Upper lobe of left lung (tissue), 6 donors: ENCODE data around the gene ENOX1. TPM values are rescaled to one million over a fixed set of nuclear protein-coding genes. Genes with fewer than 3 reads are reported as not detected.
A peak's percentile ranks its signal among the peaks of the same experiment; 100 is the strongest.

ENCODE experiments used
- ATAC-seq, 2 donors: fragments of 200-7000 bp; cut with Tn5 transposase; one replicate each; pipeline ENCODE4 v1.9.1; 2022; ENCODE audit warnings: mild to moderate bottlenecking in 2 of 2, moderate library complexity in 2 of 2; ENCODE audit not compliant: low FRiP score in 2 of 2
- DNase-seq, 2 donors: peaks; one replicate each; pipeline ENCODE4 v3.0.0-alpha.2; 2019 to 2020
- H3K27ac ChIP-seq, 4 donors: fragments of 200-600 bp; sonication (generic); one replicate each; pipeline ENCODE4 v1.5.1; 2016 to 2019
- H3K27me3 ChIP-seq, 4 donors: fragments of 200-600 bp; sonication (generic); one replicate each; pipeline ENCODE4 v1.5.1; 2017 to 2019
- H3K36me3 ChIP-seq, 4 donors: fragments of 200-600 bp; sonication (generic); one replicate each; pipeline ENCODE4 v1.5.1; 2016 to 2019
- H3K4me1 ChIP-seq, 4 donors: fragments of 200-600 bp; sonication (generic); one replicate each; pipeline ENCODE4 v1.5.1; 2018 to 2019
- H3K4me3 ChIP-seq, 4 donors: fragments of 200-600 bp; sonication (generic); one replicate each; pipeline ENCODE4 v1.5.1; 2017 to 2019; ENCODE audit warnings: mild to moderate bottlenecking in 2 of 4, moderate library complexity in 1 of 4
- H3K9me3 ChIP-seq, 4 donors: fragments of 200-600 bp; sonication (generic); one replicate each; pipeline ENCODE4 v1.5.1; 2018 to 2019
- CTCF ChIP-seq, 6 experiments: fragments of 450-650 bp in 4 of 6; fragments of 200-600 bp in 2 of 6; sonication (generic) in 2 of 6; IDR thresholded peaks; one replicate each; pipeline ENCODE4 v1.5.1; 2016 to 2019; ENCODE audit warnings: antibody characterized with exemption in 6 of 6
- EP300 ChIP-seq, 4 donors: sonication (generic); formaldehyde crosslinking; IDR thresholded peaks; one replicate each; pipeline ENCODE4 v1.5.1; 2017; ENCODE audit warnings: antibody characterized with exemption in 4 of 4, control low read depth in 2 of 4
- POLR2A ChIP-seq, 4 donors: fragments of 450-650 bp; IDR thresholded peaks; one replicate each; pipeline ENCODE4 v1.5.1; 2016 to 2017; ENCODE audit warnings: antibody characterized with exemption in 4 of 4, mild to moderate bottlenecking in 2 of 4
- POLR2AphosphoS5 ChIP-seq, 2 donors: sonication (generic); formaldehyde crosslinking; IDR thresholded peaks; one replicate each; pipeline ENCODE4 v1.5.1; 2017; ENCODE audit warnings: antibody characterized with exemption in 2 of 2
- WGBS, 2 donors: methylation state at CpG; one replicate each; pipeline ENCODE4 v1.1.5; 2017 to 2018; 5-methylcytosine and 5-hydroxymethylcytosine counted together
- total RNA-seq, 6 donors: library from RNA; depleted of rRNA in 4 of 6; stranded (reverse); fragments of >200 nt in 4 of 6; gene quantifications; one replicate each; pipeline versions ENCODE4 v1.1.0 to v1.2.1, GENCODE V29; 2016 to 2021
- donor health status: DM: no; HTN: no; CAD: no; lungs with moderate emphysema.
- donor health status: DM: no; HTN: yes; CAD: no; lungs with severe emphysema.

ENOX1 gene
- total RNA-seq, 6 donors from 2014 or later, result 0.20 to 1.0 (median 0.46) TPM; not detected in 2

- no peak for TF ChIP-seq POLR2AphosphoS5 (IDR thresholded peaks at IDR 0.05)
- no peak overlapping the region for H3K4me3 ChIP-seq
- peaks cover 0 to 7% (median 2%) of the 10 kb centered on the region in 4 donors for H3K4me1 ChIP-seq
- 56 to 63% methylated on average over 1 of the region's 1 CpG for WGBS, 2 donors
- DNase-seq (no peak), ATAC-seq (no peak)
- no peaks in the 10 kb centered on the region for H3K36me3 ChIP-seq
- no peak overlapping the region for H3K27ac ChIP-seq
- H3K9me3 ChIP-seq, result no peaks in the 10 kb centered on the region
- no peaks in the 10 kb centered on the region for H3K27me3 ChIP-seq
These were observed 221.8 kb downstream of the ENOX1 start for GRCh38 chr13:43564952-43565351.

- Histone ChIP-seq H3K9me3 (no peaks in the 10 kb centered on the region), H3K4me3 (no peak overlapping the region), H3K27me3 (no peaks in the 10 kb centered on the region), H3K4me1 (peaks cover 0 to 7% (median 2%) of the 10 kb centered on the region in 4 donors), H3K36me3 (no peaks in the 10 kb centered on the region), H3K27ac (no peak overlapping the region)
- ATAC-seq, result no peak
- TF ChIP-seq EP300 (IDR thresholded peaks at IDR 0.05), result no peak
- no peak for TF ChIP-seq CTCF (IDR thresholded peaks at IDR 0.05)
- no peak for TF ChIP-seq POLR2AphosphoS5 (IDR thresholded peaks at IDR 0.05)
- no peak for TF ChIP-seq POLR2A (IDR thresholded peaks at IDR 0.05)
- no peak for DNase-seq
- WGBS, 2 donors, result 92 to 96% methylated on average over 4 of the region's 4 CpGs
These were observed 225.7 kb downstream of the ENOX1 start for GRCh38 chr13:43561081-43561480.

GRCh38 chr13:43558939-43559338 lies 227.8 kb downstream of the ENOX1 start:
- TF ChIP-seq CTCF (IDR thresholded peaks at IDR 0.05) (no peak), POLR2A (IDR thresholded peaks at IDR 0.05) (no peak), POLR2AphosphoS5 (IDR thresholded peaks at IDR 0.05) (no peak), EP300 (IDR thresholded peaks at IDR 0.05) (no peak)
- DNase-seq (no peak), ATAC-seq (peak in 1 of 2 donors; percentile 43)
- no peaks in the 10 kb centered on the region for H3K4me1 ChIP-seq
- no peaks in the 10 kb centered on the region for H3K36me3 ChIP-seq
- 67 to 71% methylated on average over 1 of the region's 1 CpG for WGBS, 2 donors
- H3K27ac ChIP-seq, result no peak overlapping the region
- H3K9me3 ChIP-seq, result no peaks in the 10 kb centered on the region
- H3K27me3 ChIP-seq, result no peaks in the 10 kb centered on the region
- H3K4me3 ChIP-seq, result no peak overlapping the region

- no peaks in the 10 kb centered on the region for H3K27me3 ChIP-seq
- no peaks in the 10 kb centered on the region for H3K4me1 ChIP-seq
- H3K27ac ChIP-seq, result no peak overlapping the region
- no peak overlapping the region for H3K4me3 ChIP-seq
- ATAC-seq (no peak), DNase-seq (no peak)
- no peaks in the 10 kb centered on the region for H3K9me3 ChIP-seq
- no peak for TF ChIP-seq EP300 (IDR thresholded peaks at IDR 0.05)
- no peak for TF ChIP-seq CTCF (IDR thresholded peaks at IDR 0.05)
- TF ChIP-seq POLR2AphosphoS5 (IDR thresholded peaks at IDR 0.05), result no peak
- TF ChIP-seq POLR2A (IDR thresholded peaks at IDR 0.05), result no peak
- no peaks in the 10 kb centered on the region for H3K36me3 ChIP-seq
- WGBS, 2 donors, result 57 to 68% methylated on average over 1 of the region's 1 CpG
These were observed 228.4 kb downstream of the ENOX1 start for GRCh38 chr13:43558326-43558725.

GRCh38 chr13:43555667-43556066 lies 231.1 kb downstream of the ENOX1 start:
- TF ChIP-seq POLR2AphosphoS5 (IDR thresholded peaks at IDR 0.05) (no peak), CTCF (IDR thresholded peaks at IDR 0.05) (no peak), EP300 (IDR thresholded peaks at IDR 0.05) (no peak), POLR2A (IDR thresholded peaks at IDR 0.05) (no peak)
- ATAC-seq, result no peak
- Histone ChIP-seq H3K4me3 (no peak overlapping the region), H3K27ac (no peak overlapping the region), H3K27me3 (no peaks in the 10 kb centered on the region), H3K9me3 (no peaks in the 10 kb centered on the region), H3K36me3 (no peaks in the 10 kb centered on the region), H3K4me1 (no peaks in the 10 kb centered on the region)
- DNase-seq, result no peak
- WGBS, 2 donors, result 95 to 100% methylated on average over 2 of the region's 2 CpGs
